Measurements from ENCODE around the gene CATSPERE.
A peak's percentile ranks its signal among the peaks of the same experiment; 100 is the strongest.

The CATSPERE gene

GRCh38 chr1:244599937-244600350 is 138.9 kb downstream of the CATSPERE start:
- peak; percentile 96 for DNase-seq (ENCODE audit: low read depth)
- TF ChIP-seq CTCF (IDR thresholded peaks at IDR 0.05; ENCODE audit: insufficient read depth, low read depth, low read length, missing control alignments), result no peak
- peak overlapping the region; percentile 33 for H3K4me3 ChIP-seq (ENCODE audit: low read length)

- no peak for TF ChIP-seq CTCF (IDR thresholded peaks at IDR 0.05; ENCODE audit: insufficient read depth, low read depth, low read length, missing control alignments)
These were observed 140.3 kb downstream of the CATSPERE start for GRCh38 chr1:244601336-244601735.

GRCh38 chr1:244603498-244603897 is 142.4 kb downstream of the CATSPERE start:
- peak; percentile 62 for TF ChIP-seq CTCF (IDR thresholded peaks at IDR 0.05; ENCODE audit: insufficient read depth, low read depth, low read length, missing control alignments)
- DNase-seq (ENCODE audit: low read depth), result peak; percentile 38
- H3K4me3 ChIP-seq (ENCODE audit: low read length), result no peak overlapping the region

More at GRCh38 chr1:244601336-244601735, 140.3 kb downstream of the CATSPERE start:
- no peak for DNase-seq (ENCODE audit: low read depth)
- H3K4me3 ChIP-seq (ENCODE audit: low read length), result no peak overlapping the region

- TF ChIP-seq CTCF (IDR thresholded peaks at IDR 0.05; ENCODE audit: insufficient read depth, low read depth, low read length, missing control alignments), result no peak
- H3K4me3 ChIP-seq (ENCODE audit: low read length), result no peak overlapping the region
- no peak for DNase-seq (ENCODE audit: low read depth)
These were observed 144.8 kb downstream of the CATSPERE start for GRCh38 chr1:244605835-244606370.

GRCh38 chr1:244614113-244614836 is 153.2 kb downstream of the CATSPERE start:
- no peak overlapping the region for H3K4me3 ChIP-seq (ENCODE audit: low read length)
- peak; percentile 59 for DNase-seq (ENCODE audit: low read depth)
- no peak for TF ChIP-seq CTCF (IDR thresholded peaks at IDR 0.05; ENCODE audit: insufficient read depth, low read depth, low read length, missing control alignments)

- H3K4me3 ChIP-seq (ENCODE audit: low read length), result no peak overlapping the region
- no peak for TF ChIP-seq CTCF (IDR thresholded peaks at IDR 0.05; ENCODE audit: insufficient read depth, low read depth, low read length, missing control alignments)
- no peak for DNase-seq (ENCODE audit: low read depth)
These were observed 153.8 kb downstream of the CATSPERE start for GRCh38 chr1:244614879-244615278.

- no peak overlapping the region for H3K4me3 ChIP-seq (ENCODE audit: low read length)
- TF ChIP-seq CTCF (IDR thresholded peaks at IDR 0.05; ENCODE audit: insufficient read depth, low read depth, low read length, missing control alignments), result no peak
- DNase-seq (ENCODE audit: low read depth), result peak; percentile 16
These were observed 154.2 kb downstream of the CATSPERE start for GRCh38 chr1:244615301-244615700.
